Ovary (tissue), 9 donors: Measurements from ENCODE around the gene RC3H1. TPM values are rescaled to one million over a fixed set of nuclear protein-coding genes. Genes with fewer than 3 reads are reported as not detected.

Experiments used
- DNase-seq, 5 donors: peaks; one replicate each; pipeline ENCODE4 v3.0.0-alpha.2; 2019 to 2020
- H3K27ac ChIP-seq, 2 donors: fragments of 200-600 bp; one replicate each; pipeline versions ENCODE4 v1.5.1 to v1.8.0; 2019 to 2022
- H3K27me3 ChIP-seq: fragments of 200-600 bp; one replicate; pipeline ENCODE4 v1.8.0; 2022
- H3K36me3 ChIP-seq: fragments of 200-600 bp; sonication (generic); one replicate; pipeline ENCODE4 v1.5.1; 2019
- H3K4me1 ChIP-seq: one replicate; pipeline ENCODE4 v1.8.1; 2013; ENCODE audit warnings: mild to moderate bottlenecking, moderate library complexity; ENCODE audit not compliant: insufficient read depth
- H3K4me3 ChIP-seq: fragments of 200-600 bp; sonication (generic); one replicate; pipeline ENCODE4 v1.5.1; 2017
- H3K9me3 ChIP-seq, 2 donors: fragments of 200-600 bp in 1 of 2; sonication (generic) in 1 of 2; one replicate each; pipeline versions ENCODE4 v1.5.1 to v1.8.1; 2013 to 2019; ENCODE audit warnings: mild to moderate bottlenecking in 1 of 2, moderate library complexity in 1 of 2
- EP300 ChIP-seq: sonication (generic); formaldehyde crosslinking; IDR thresholded peaks from one replicate; pipeline ENCODE4 v1.6.1; 2017; ENCODE audit warnings: antibody characterized with exemption
- POLR2A ChIP-seq: fragments of 450-650 bp; IDR thresholded peaks from one replicate; pipeline ENCODE4 v1.6.1; 2017; ENCODE audit warnings: antibody characterized with exemption, mild to moderate bottlenecking, moderate library complexity
- WGBS, 3 donors: extraction: QIAGEN DNeasy Blood & Tissue Kit in 1 of 3; methylation state at CpG; one replicate each; pipeline versions ENCODE4 v1.1.5 to v1.1.7; 2013 to 2017; 5-methylcytosine and 5-hydroxymethylcytosine counted together
- intact Hi-C, 4 donors: fragments of 100-400 bp; cut with DNase I; formaldehyde crosslinking; loops; one replicate each; pipeline versions ENCODE4 v1.11.0 to v1.15.1; 2022 to 2023
- polyA plus RNA-seq, 2 donors: library from polyadenylated mRNA; stranded (reverse); fragments of 200-250 nt in 1 of 2; fragments of 350-450 nt in 1 of 2; fragmentation: Illumina TruSeq in 1 of 2; extraction: RNeasy Lipid Tissue Mini Kit (QIAGEN cat#74804) in 1 of 2; gene quantifications; one replicate each; pipeline ENCODE4 v1.2.3, GENCODE V29; 2013 to 2014
- total RNA-seq, 7 donors: library from RNA; depleted of rRNA in 2 of 7; stranded (reverse); fragments of >200 nt in 2 of 7; fragmentation: NEBNext Ultra II Directional in 3 of 7; extraction: Animal tissue kit (Norgen Biotek cat#: 25700) in 3 of 7; gene quantifications; one replicate each; pipeline versions ENCODE4 v1.1.0 to v1.2.4, GENCODE V29; 2016 to 2023
- TF ChIP-seq, protein P1 (sequence below), 3 donors: fragments of 450-650 bp in 2 of 3; fragments of 200-600 bp in 1 of 3; IDR thresholded peaks; one replicate each; pipeline versions ENCODE4 v1.5.1 to v1.8.0; 2016 to 2022; ENCODE audit warnings: antibody characterized with exemption in 3 of 3, mild to moderate bottlenecking in 1 of 3
- donor health status: DM: no; HTN: no; CAD: no; lungs with moderate emphysema.
- donor health status: DM: no; HTN: no; CAD: no.
- donor health status: Bipolar disorder and iron deficiency.
- donor health status: DM: yes; HTN: yes; CAD: no.
- donor health status: DM: no; HTN: no; CAD: no.
- donor health status: DM: yes; HTN: yes; CAD: no.

Gene RC3H1
- total and polyA plus RNA-seq, 9 donors: 4.6 to 33.8 (median 26.5) TPM

DNA sequence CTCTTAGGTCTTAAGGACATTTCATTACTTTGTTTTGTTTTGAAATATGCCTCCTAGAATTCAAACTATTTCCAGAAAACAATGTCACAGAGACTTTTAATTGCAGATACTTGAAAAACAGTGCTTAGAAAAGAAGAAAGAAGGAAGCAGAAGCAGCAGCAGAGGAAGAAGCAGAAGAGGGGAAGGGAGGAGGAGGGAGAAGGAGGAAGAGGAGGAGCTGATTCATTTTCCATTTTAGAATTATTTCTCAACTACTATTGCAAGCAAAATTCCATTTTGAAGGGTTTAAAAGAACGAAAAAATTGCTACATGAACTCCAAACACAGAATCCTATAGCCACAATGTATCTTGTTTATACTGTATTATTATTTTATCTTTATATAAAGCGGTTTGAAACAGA lies 13.9 kb downstream of the RC3H1 start:
- intact Hi-C loops: no loop called here
- Histone ChIP-seq H3K27ac (no peak overlapping the region), H3K36me3 (no peaks in the 10 kb centered on the region), H3K4me3 (no peak overlapping the region), H3K4me1 (peaks cover 12% of the 10 kb centered on the region), H3K9me3 (no peaks in the 10 kb centered on the region), H3K27me3 (no peaks in the 10 kb centered on the region)
- no peak for DNase-seq
- no peak for TF ChIP-seq EP300
- TF ChIP-seq, protein P1, sequence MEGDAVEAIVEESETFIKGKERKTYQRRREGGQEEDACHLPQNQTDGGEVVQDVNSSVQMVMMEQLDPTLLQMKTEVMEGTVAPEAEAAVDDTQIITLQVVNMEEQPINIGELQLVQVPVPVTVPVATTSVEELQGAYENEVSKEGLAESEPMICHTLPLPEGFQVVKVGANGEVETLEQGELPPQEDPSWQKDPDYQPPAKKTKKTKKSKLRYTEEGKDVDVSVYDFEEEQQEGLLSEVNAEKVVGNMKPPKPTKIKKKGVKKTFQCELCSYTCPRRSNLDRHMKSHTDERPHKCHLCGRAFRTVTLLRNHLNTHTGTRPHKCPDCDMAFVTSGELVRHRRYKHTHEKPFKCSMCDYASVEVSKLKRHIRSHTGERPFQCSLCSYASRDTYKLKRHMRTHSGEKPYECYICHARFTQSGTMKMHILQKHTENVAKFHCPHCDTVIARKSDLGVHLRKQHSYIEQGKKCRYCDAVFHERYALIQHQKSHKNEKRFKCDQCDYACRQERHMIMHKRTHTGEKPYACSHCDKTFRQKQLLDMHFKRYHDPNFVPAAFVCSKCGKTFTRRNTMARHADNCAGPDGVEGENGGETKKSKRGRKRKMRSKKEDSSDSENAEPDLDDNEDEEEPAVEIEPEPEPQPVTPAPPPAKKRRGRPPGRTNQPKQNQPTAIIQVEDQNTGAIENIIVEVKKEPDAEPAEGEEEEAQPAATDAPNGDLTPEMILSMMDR (IDR thresholded peaks at IDR 0.05): no peak
- TF ChIP-seq POLR2A: no peak
- 70 to 83% (median 82%) methylated on average over 2 of the region's 2 CpGs for WGBS, 3 donors

DNA sequence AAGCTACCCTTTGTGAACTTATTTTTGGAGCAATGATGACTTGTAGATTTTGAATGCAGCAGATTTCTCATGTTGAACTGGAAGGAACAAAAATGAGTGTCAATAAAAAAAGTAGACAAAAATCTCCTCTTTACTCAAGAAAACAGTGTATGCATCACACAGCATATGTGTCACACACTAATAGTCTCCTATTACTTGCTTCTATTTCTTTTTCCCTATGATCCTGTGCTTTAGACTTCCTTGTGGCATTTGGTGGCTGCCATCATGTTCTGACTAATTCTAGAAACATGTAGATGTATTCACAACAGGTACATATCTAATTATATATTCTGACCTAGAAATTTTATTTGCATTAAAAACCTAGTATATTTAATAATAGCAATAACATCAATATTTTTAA lies 14.3 kb downstream of the RC3H1 start:
- H3K4me3 ChIP-seq: no peak overlapping the region
- peaks cover 16% of the 10 kb centered on the region for H3K4me1 ChIP-seq
- no peak for DNase-seq
- H3K36me3 ChIP-seq: no peaks in the 10 kb centered on the region
- H3K9me3 ChIP-seq: no peaks in the 10 kb centered on the region
- TF ChIP-seq, protein P1 (IDR thresholded peaks at IDR 0.05): no peak
- TF ChIP-seq EP300 (no peak), POLR2A (no peak)
- H3K27ac ChIP-seq: no peak overlapping the region
- intact Hi-C loops: no loop called here
- H3K27me3 ChIP-seq: no peaks in the 10 kb centered on the region

- no peaks in the 10 kb centered on the region for H3K9me3 ChIP-seq
- no peaks in the 10 kb centered on the region for H3K36me3 ChIP-seq
- no peak for TF ChIP-seq EP300
- TF ChIP-seq POLR2A: no peak
- TF ChIP-seq, protein P1 (IDR thresholded peaks at IDR 0.05): no peak
- H3K27me3 ChIP-seq: no peaks in the 10 kb centered on the region
- H3K4me1 ChIP-seq: peaks cover 19% of the 10 kb centered on the region
- no peak for DNase-seq
- no peak overlapping the region for H3K27ac ChIP-seq
- WGBS, 3 donors: 16 to 27% (median 18%) methylated on average over 2 of the region's 2 CpGs
- intact Hi-C loops: no loop called here
- no peak overlapping the region for H3K4me3 ChIP-seq
These were observed 17.1 kb downstream of the RC3H1 start for GRCh38 chr1:174005032-174005431.

DNA sequence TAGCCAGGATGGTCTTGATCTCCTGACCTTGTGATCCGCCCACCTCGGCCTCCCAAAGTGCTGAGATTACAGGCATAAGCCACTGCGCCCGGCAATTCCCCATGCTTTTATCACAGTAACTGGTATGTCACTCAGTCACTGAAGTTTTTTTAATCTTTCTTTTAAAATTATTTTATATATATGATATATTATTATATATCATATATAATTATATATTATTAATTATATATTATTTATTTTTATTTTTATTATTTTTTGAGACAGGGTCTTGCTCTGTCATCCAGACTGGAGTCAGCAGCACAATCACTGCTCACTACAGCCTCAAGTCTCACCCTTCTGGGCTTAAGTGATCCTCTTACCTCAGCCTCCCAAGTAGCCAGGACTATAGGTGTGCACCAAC lies 18.3 kb downstream of the RC3H1 start:
- H3K4me3 ChIP-seq: no peak overlapping the region
- peaks cover 13% of the 10 kb centered on the region for H3K4me1 ChIP-seq
- H3K27ac ChIP-seq: no peak overlapping the region
- no peaks in the 10 kb centered on the region for H3K27me3 ChIP-seq
- intact Hi-C loops: no loop called here
- H3K9me3 ChIP-seq: no peaks in the 10 kb centered on the region
- TF ChIP-seq POLR2A (no peak), EP300 (no peak)
- TF ChIP-seq, protein P1 (IDR thresholded peaks at IDR 0.05): no peak
- DNase-seq: no peak
- no peaks in the 10 kb centered on the region for H3K36me3 ChIP-seq
- 96 to 98% (median 98%) methylated on average over 4 of the region's 4 CpGs for WGBS, 3 donors

GRCh38 chr1:174001573-174001972 lies 20.6 kb downstream of the RC3H1 start:
- DNase-seq: no peak
- TF ChIP-seq, protein P1 (IDR thresholded peaks at IDR 0.05): no peak
- H3K4me1 ChIP-seq: peaks cover 11% of the 10 kb centered on the region
- no peak overlapping the region for H3K27ac ChIP-seq
- no peaks in the 10 kb centered on the region for H3K27me3 ChIP-seq
- no peaks in the 10 kb centered on the region for H3K36me3 ChIP-seq
- intact Hi-C loops: no loop called here
- 80 to 87% (median 86%) methylated on average over 3 of the region's 3 CpGs for WGBS, 3 donors
- H3K4me3 ChIP-seq: no peak overlapping the region
- H3K9me3 ChIP-seq: no peaks in the 10 kb centered on the region
